H1 (cell line): ENCODE measurements around the gene DGKZ. TPM values are rescaled to one million over a fixed set of nuclear protein-coding genes. Genes with fewer than 3 reads are reported as not detected.

ENCODE experiments used
- CTCF ChIA-PET: fragments of 300-600 bp; sonication (Branson Sonifier 250); formaldehyde crosslinking; loops from one replicate; lab custom pipeline; 2021; ENCODE audit not compliant: partially characterized antibody; lab: Charles Lee
- POLR2A ChIA-PET: fragments of 300-600 bp; sonication (Branson Sonifier 250); formaldehyde crosslinking; loops from one replicate; lab custom pipeline; 2021; ENCODE audit warnings: inconsistent platforms; ENCODE audit not compliant: partially characterized antibody; lab: Charles Lee
- DNase-seq, 2 experiments: peaks; one replicate each; pipeline versions ENCODE4 v3.0.0 to v3.0.0-alpha.2; 2010 to 2022; ENCODE audit warnings: low spot score in 2 of 2, low read depth in 1 of 2, mixed read lengths in 1 of 2
- FAIRE-seq: peaks from 2 replicates; lab custom pipeline; 2011; peaks lifted over from hg19 to GRCh38; lab: Jason Lieb, UNC
- H2AFZ ChIP-seq: 2 replicates; pipeline ENCODE4 v1.8.1; 2012; ENCODE audit warnings: low read length, inconsistent platforms
- H2AK5ac ChIP-seq: 2 replicates; pipeline ENCODE4 v1.6.1; 2013; ENCODE audit warnings: low read depth, low read length
- H2BK120ac ChIP-seq: replicated peaks from 2 replicates; pipeline ENCODE3; 2013; ENCODE audit warnings: low read depth, low read length, inconsistent platforms
- H2BK12ac ChIP-seq: 2 replicates; pipeline ENCODE4 v1.6.1; 2013; ENCODE audit warnings: low read depth, low read length
- H2BK15ac ChIP-seq: 2 replicates; pipeline ENCODE4 v1.6.1; 2013; ENCODE audit warnings: low read length
- H2BK20ac ChIP-seq: 2 replicates; pipeline ENCODE4 v1.6.1; 2013; ENCODE audit warnings: low read length
- H2BK5ac ChIP-seq: 2 replicates; pipeline ENCODE4 v1.6.1; 2013; ENCODE audit warnings: low read depth, low read length
- H3K14ac ChIP-seq: 2 replicates; pipeline ENCODE4 v1.6.1; 2013; ENCODE audit warnings: inconsistent platforms; ENCODE audit not compliant: insufficient read length
- H3K18ac ChIP-seq: 2 replicates; pipeline ENCODE4 v1.6.1; 2013; ENCODE audit warnings: low read length; ENCODE audit errors: extremely low read depth
- H3K23ac ChIP-seq: 2 replicates; pipeline ENCODE4 v1.6.1; 2013; ENCODE audit warnings: inconsistent platforms; ENCODE audit not compliant: insufficient read length
- H3K23me2 ChIP-seq: 2 replicates; pipeline ENCODE4 v1.6.1; 2013; ENCODE audit warnings: low read depth, low read length
- H3K27ac ChIP-seq: 2 replicates; pipeline ENCODE4 v1.6.1; 2011; ENCODE audit warnings: low read depth, low read length, inconsistent platforms
- H3K27me3 ChIP-seq, 4 experiments: replicated peaks in 1 of 4; 1 replicate in 1 of 4; 2 replicates in 3 of 4; pipeline versions ENCODE4 v1.6.1 to v1.8.1; 2011 to 2013; ENCODE audit warnings: low read length in 3 of 4, mild to moderate bottlenecking in 3 of 4, inconsistent platforms in 2 of 4, mixed read lengths in 2 of 4, moderate library complexity in 1 of 4; ENCODE audit not compliant: control insufficient read depth in 3 of 4, insufficient read depth in 3 of 4; ENCODE audit errors: extremely low read depth in 1 of 4
- H3K36me3 ChIP-seq, 4 experiments: 2 replicates each; pipeline versions ENCODE4 v1.6.1 to v1.8.1; 2011 to 2013; ENCODE audit warnings: mild to moderate bottlenecking in 4 of 4, low read length in 3 of 4, moderate library complexity in 2 of 4, control low read depth in 1 of 4, inconsistent platforms in 1 of 4; ENCODE audit not compliant: insufficient read depth in 4 of 4, control insufficient read depth in 2 of 4
- H3K4ac ChIP-seq: replicated peaks from 2 replicates; pipeline ENCODE3; 2013; ENCODE audit warnings: low read length, low read depth, mixed read lengths, inconsistent platforms; ENCODE audit not compliant: insufficient read length
- H3K4me1 ChIP-seq, 4 experiments: replicated peaks in 1 of 4; 1 replicate in 1 of 4; 2 replicates in 3 of 4; pipeline versions ENCODE4 v1.6.1 to v1.8.1; 2011 to 2013; ENCODE audit warnings: low read length in 3 of 4, inconsistent platforms in 2 of 4, mixed read lengths in 1 of 4; ENCODE audit not compliant: insufficient read depth in 4 of 4, control insufficient read depth in 3 of 4
- H3K4me2 ChIP-seq, 2 experiments: 2 replicates each; pipeline versions ENCODE4 v1.6.1 to v1.8.1; 2011 to 2013; ENCODE audit warnings: low read depth in 2 of 2, low read length in 2 of 2, control low read depth in 1 of 2, inconsistent platforms in 1 of 2, mild to moderate bottlenecking in 1 of 2; ENCODE audit not compliant: insufficient read depth in 1 of 2
- H3K4me3 ChIP-seq, 4 experiments: fragments of 200-600, 300-600 bp in 1 of 4; sonication (generic), shearing (Covaris generic), sonication (Bioruptor Twin) in 1 of 4; 2 replicates each; pipeline versions ENCODE4 v1.5.1 to v1.8.1; 2011 to 2016; ENCODE audit warnings: low read length in 4 of 4, low read depth in 3 of 4, control low read depth in 2 of 4, inconsistent platforms in 2 of 4, mild to moderate bottlenecking in 2 of 4, mixed read lengths in 1 of 4, moderate library complexity in 1 of 4; ENCODE audit not compliant: insufficient read depth in 2 of 4; ENCODE audit errors: extremely low read depth in 1 of 4
- H3K56ac ChIP-seq: replicated peaks from 2 replicates; pipeline ENCODE3; 2013; ENCODE audit warnings: low read depth, mild to moderate bottlenecking, mixed read lengths, low read length, inconsistent platforms; ENCODE audit not compliant: insufficient read length
- H3K79me1 ChIP-seq: 2 replicates; pipeline ENCODE4 v1.6.1; 2013; ENCODE audit warnings: low read depth, low read length, control low read depth
- H3K79me2 ChIP-seq, 2 experiments: 2 replicates each; pipeline versions ENCODE4 v1.6.1 to v1.8.1; 2012 to 2013; ENCODE audit warnings: low read length in 2 of 2, mild to moderate bottlenecking in 2 of 2, inconsistent platforms in 1 of 2; ENCODE audit not compliant: insufficient read depth in 2 of 2, control insufficient read depth in 1 of 2
- H3K9ac ChIP-seq, 4 experiments: replicated peaks in 1 of 4; 1 replicate in 1 of 4; 2 replicates in 3 of 4; pipeline versions ENCODE4 v1.6.1 to v1.8.1; 2011 to 2013; ENCODE audit warnings: low read depth in 3 of 4, low read length in 3 of 4, control low read depth in 2 of 4, mild to moderate bottlenecking in 2 of 4, moderate library complexity in 2 of 4, inconsistent platforms in 1 of 4; ENCODE audit errors: extremely low read depth in 1 of 4
- H3K9me3 ChIP-seq, 2 experiments: 2 replicates each; pipeline versions ENCODE4 v1.6.1 to v1.8.1; 2012 to 2013; ENCODE audit warnings: mild to moderate bottlenecking in 2 of 2, moderate library complexity in 2 of 2, control low read depth in 1 of 2, inconsistent platforms in 1 of 2, low read depth in 1 of 2, low read length in 1 of 2, mixed read lengths in 1 of 2; ENCODE audit not compliant: insufficient read depth in 2 of 2
- H4K20me1 ChIP-seq, 2 experiments: replicated peaks in 1 of 2; 2 replicates each; pipeline versions ENCODE3 to v1.8.1; 2011 to 2013; ENCODE audit warnings: inconsistent platforms in 2 of 2, low read length in 2 of 2, mild to moderate bottlenecking in 1 of 2; ENCODE audit not compliant: insufficient read depth in 2 of 2, control insufficient read depth in 1 of 2
- H4K5ac ChIP-seq: 2 replicates; pipeline ENCODE4 v1.6.1; 2013; ENCODE audit warnings: low read length, low read depth, mixed read lengths, inconsistent platforms; ENCODE audit not compliant: insufficient read length
- H4K8ac ChIP-seq: 2 replicates; pipeline ENCODE4 v1.8.0; 2013; ENCODE audit warnings: mild to moderate bottlenecking, moderate library complexity, low read length, inconsistent platforms; ENCODE audit not compliant: insufficient read depth; ENCODE audit errors: extremely low read depth
- H4K91ac ChIP-seq: replicated peaks from 2 replicates; pipeline ENCODE3; 2013; ENCODE audit warnings: low read length, mixed read lengths, inconsistent platforms; ENCODE audit not compliant: insufficient read length
- CTCF ChIP-seq, 3 experiments: IDR thresholded peaks; 1 replicate in 2 of 3; 2 replicates in 1 of 3; pipeline versions ENCODE4 v1.5.1 to v1.6.1; 2011; ENCODE audit warnings: low read length in 3 of 3, mild to moderate bottlenecking in 3 of 3, inconsistent platforms in 2 of 3, low read depth in 1 of 3, moderate library complexity in 1 of 3; ENCODE audit not compliant: insufficient read depth in 1 of 3; ENCODE audit errors: control extremely low read depth in 1 of 3
- EZH2 ChIP-seq: fragments of 200-600 bp; sonication (generic); IDR thresholded peaks from 2 replicates; pipeline ENCODE4 v1.7.1; 2012; ENCODE audit warnings: low read depth, mild to moderate bottlenecking, moderate library complexity, low read length, inconsistent platforms; ENCODE audit not compliant: severe bottlenecking
- JUN ChIP-seq: IDR thresholded peaks from 2 replicates; pipeline ENCODE4 v1.6.1; 2011; ENCODE audit warnings: low read depth, mild to moderate bottlenecking, improper control_type of control experiment, low read length
- KDM4A ChIP-seq: IDR thresholded peaks from one replicate; pipeline ENCODE4 v1.7.1; 2012; ENCODE audit warnings: low read depth, mild to moderate bottlenecking, moderate library complexity, low read length, inconsistent platforms; ENCODE audit not compliant: severe bottlenecking
- RFX5 ChIP-seq: IDR thresholded peaks from 2 replicates; pipeline ENCODE4 v1.6.1; 2011; ENCODE audit warnings: low read depth, low read length, improper control_type of control experiment, borderline replicate concordance
- SIN3A ChIP-seq, 2 experiments: IDR thresholded peaks in 1 of 2; conservative IDR thresholded peaks in 1 of 2; 2 replicates each; pipeline ENCODE4 v1.6.1; 2011 to 2012; ENCODE audit warnings: low read length in 2 of 2, improper control_type of control experiment in 1 of 2, low read depth in 1 of 2, mild to moderate bottlenecking in 1 of 2
- SP4 ChIP-seq: IDR thresholded peaks from 2 replicates; pipeline ENCODE4 v1.6.1; 2012; ENCODE audit warnings: low read length, inconsistent platforms
- SRF ChIP-seq: IDR thresholded peaks from 2 replicates; pipeline ENCODE4 v1.6.1; 2011; ENCODE audit warnings: mild to moderate bottlenecking, low read depth, low read length, moderate library complexity
- USF2 ChIP-seq: IDR thresholded peaks from 2 replicates; pipeline ENCODE4 v1.6.1; 2011; ENCODE audit warnings: low read length, improper control_type of control experiment
- YY1 ChIP-seq: IDR thresholded peaks from 2 replicates; pipeline ENCODE4 v1.6.1; 2011; ENCODE audit warnings: low read depth, mild to moderate bottlenecking, low read length
- WGBS, 2 experiments: shearing (Covaris generic) in 1 of 2; methylation state at CpG; one replicate each; pipeline versions ENCODE4 v1.1.6 to v1.1.7; 2013 to 2015; ENCODE audit warnings: low lambda C conversion rate in 2 of 2, mixed read lengths in 2 of 2, inconsistent platforms in 1 of 2, low coverage in 1 of 2, missing lambda C conversion rate in 1 of 2; ENCODE audit not compliant: insufficient replicate concordance in 2 of 2, insufficient coverage in 1 of 2, insufficient read length in 1 of 2; ENCODE audit errors: extremely low coverage in 1 of 2, missing lambda C conversion rate in 1 of 2; 5-methylcytosine and 5-hydroxymethylcytosine counted together
- polyA plus RNA-seq, 7 experiments: library from polyadenylated mRNA; depleted of rRNA in 3 of 7; stranded (reverse) in 5 of 7; unstranded in 2 of 7; fragments of >200 nt in 5 of 7; fragments of 200-250 nt in 2 of 7; gene quantifications; 1 replicate in 5 of 7; 2 replicates in 1 of 7; 4 replicates in 1 of 7; pipeline versions ENCODE4 v1.2.1 to v1.2.3, GENCODE V29; 2011 to 2013; ENCODE audit warnings: missing spikeins in 2 of 7, mixed read lengths in 2 of 7
- total RNA-seq: library from RNA; stranded (reverse); fragmentation: NEBNext Ultra II Directional; extraction: Animal tissue kit (Norgen Biotek cat#: 25700); gene quantifications from 2 replicates; pipeline ENCODE4 v1.2.1, GENCODE V29; 2021

Gene DGKZ
- total and polyA plus RNA-seq, 2 of the 8 experiments (the other 6 are each of a cell fraction or from before 2014, with no cell fraction given) = 84.4 to 184 TPM

- Histone ChIP-seq H4K8ac (no peak overlapping the region), H2BK20ac (no peak overlapping the region), H2BK120ac (no peak overlapping the region), H3K9me3 (no peaks in the 10 kb centered on the region), H3K4ac (no peak overlapping the region), H3K14ac (no peak overlapping the region), H3K36me3 (no peaks in the 10 kb centered on the region), H3K79me1 (no peaks in the 10 kb centered on the region), H2BK12ac (no peak overlapping the region), H2BK5ac (no peak overlapping the region), H3K23me2 (peaks cover 5% of the 10 kb centered on the region; the same call in 1 of the 2 replicates), H4K20me1 (no peaks in the 10 kb centered on the region), H2BK15ac (no peak overlapping the region), H3K4me2 (no peak overlapping the region), H3K56ac (no peak overlapping the region), H3K27me3 (peaks cover 12 to 26% (median 23%) of the 10 kb centered on the region in 4 experiments), H3K27ac (no peak overlapping the region), H4K5ac (no peak overlapping the region), H3K4me3 (no peak overlapping the region), H3K9ac (no peak overlapping the region), H2AFZ (no peak overlapping the region), H3K23ac (no peak overlapping the region), H3K79me2 (no peaks in the 10 kb centered on the region), H3K18ac (no peak overlapping the region), H4K91ac (no peak overlapping the region), H3K4me1 (peaks cover 0 to 23% (median 10%) of the 10 kb centered on the region in 4 experiments; a peak in 6 of 7 replicates), H2AK5ac (no peak overlapping the region)
- DNase-seq (no peak), FAIRE-seq (no peak)
- WGBS, 2 experiments = 92% methylated on average over 8 of the region's 8 CpGs; no CpG with 5 or more reads in 1 of the 2 experiments
- POLR2A ChIA-PET = interaction anchor here (0.6 to 2.5 kb wide), 4 partner anchors 12 to 85 kb away, joined by 3 to 12 read pairs (median 7); no protein-coding TSS in a partner anchor
- CTCF ChIA-PET = interaction anchor here (0.6 to 42.5 kb wide), 7 partner anchors 13 to 205 kb away, joined by 3 to 1004 read pairs (median 6); partner anchors contain the start of genes DGKZ and MDK
- TF ChIP-seq SRF (no peak), USF2 (no peak), SIN3A (conservative IDR thresholded peaks at IDR 0.05 in 1 of 2, IDR thresholded peaks at IDR 0.05 in 1 of 2; ENCODE audit: low read depth in 1 of 2, low read length in 2 of 2) (no peak), SP4 (no peak), JUN (no peak), YY1 (no peak), RFX5 (no peak), CTCF (IDR thresholded peaks at IDR 0.05; ENCODE audit: control extremely low read depth in 1 of 3, insufficient read depth in 1 of 3, low read depth in 1 of 3, low read length in 3 of 3) (no peak), KDM4A (no peak), EZH2 (no peak)
Measured at GRCh38 chr11:46327829-46328228, 19.4 kb upstream of the DGKZ start.
